Measurements from ENCODE around the gene TSPAN8. TPM values are rescaled to one million over a fixed set of nuclear protein-coding genes. Genes with fewer than 3 reads are reported as not detected.
"Not testable (repeated sequence)": the region's sequence is repeated elsewhere in the genome, so short reads cannot be mapped to it uniquely, and the experiment has no call there.

Gene TSPAN8
- polyA plus RNA-seq, 1 donor, result 0.96 TPM

DNA sequence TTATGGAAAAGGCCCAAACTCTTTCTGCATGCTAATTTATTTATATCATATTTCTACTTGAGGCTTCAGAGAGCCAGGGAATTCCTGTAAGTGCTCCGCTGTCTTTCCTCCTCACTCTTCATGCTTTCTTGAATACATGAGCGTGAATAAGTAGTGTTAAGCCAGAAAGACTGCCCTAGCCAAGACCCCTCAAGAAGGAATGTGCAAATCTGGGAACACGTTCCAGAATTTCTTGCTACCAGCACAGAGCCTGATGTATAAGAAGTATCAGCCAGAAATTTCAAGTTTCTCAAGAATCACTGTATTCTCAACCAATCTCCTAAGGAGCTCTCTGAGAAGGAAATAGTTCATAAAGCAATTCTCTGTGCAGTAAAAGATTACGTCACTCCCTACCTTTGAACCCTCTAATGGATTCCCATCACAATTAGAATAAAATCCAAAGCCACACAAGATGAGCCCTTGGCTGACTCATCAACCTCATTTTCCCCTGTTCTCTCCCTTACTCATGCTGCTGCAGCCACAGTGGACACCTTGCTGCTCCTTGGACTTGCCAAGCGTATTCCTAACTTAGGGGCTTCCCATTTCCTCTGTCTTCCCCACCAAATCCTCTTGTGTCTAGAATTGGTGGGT lies 6.9 kb upstream of the TSPAN8 start:
- no peak for DNase-seq (ENCODE audit: low read depth)

DNA sequence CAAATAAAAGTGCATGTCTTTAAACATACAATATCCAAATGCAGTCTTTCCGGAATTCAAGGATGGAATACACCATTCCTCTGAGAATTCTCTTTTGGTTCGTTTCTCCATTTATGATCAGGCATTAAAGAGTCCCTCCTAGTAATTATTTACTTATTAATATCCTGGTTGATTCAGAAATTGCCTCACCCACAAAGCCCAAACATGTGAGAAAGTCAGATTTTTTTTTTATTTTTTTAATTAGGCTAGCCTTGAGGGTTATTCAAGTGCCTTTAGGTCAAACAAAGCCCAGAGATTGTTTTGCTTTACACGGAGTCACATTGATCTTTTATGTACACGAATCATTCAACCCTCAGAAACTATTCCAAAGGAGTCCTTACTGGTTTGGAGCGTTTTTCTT lies 6.4 kb upstream of the TSPAN8 start:
- DNase-seq (ENCODE audit: low read depth), result no peak

DNA sequence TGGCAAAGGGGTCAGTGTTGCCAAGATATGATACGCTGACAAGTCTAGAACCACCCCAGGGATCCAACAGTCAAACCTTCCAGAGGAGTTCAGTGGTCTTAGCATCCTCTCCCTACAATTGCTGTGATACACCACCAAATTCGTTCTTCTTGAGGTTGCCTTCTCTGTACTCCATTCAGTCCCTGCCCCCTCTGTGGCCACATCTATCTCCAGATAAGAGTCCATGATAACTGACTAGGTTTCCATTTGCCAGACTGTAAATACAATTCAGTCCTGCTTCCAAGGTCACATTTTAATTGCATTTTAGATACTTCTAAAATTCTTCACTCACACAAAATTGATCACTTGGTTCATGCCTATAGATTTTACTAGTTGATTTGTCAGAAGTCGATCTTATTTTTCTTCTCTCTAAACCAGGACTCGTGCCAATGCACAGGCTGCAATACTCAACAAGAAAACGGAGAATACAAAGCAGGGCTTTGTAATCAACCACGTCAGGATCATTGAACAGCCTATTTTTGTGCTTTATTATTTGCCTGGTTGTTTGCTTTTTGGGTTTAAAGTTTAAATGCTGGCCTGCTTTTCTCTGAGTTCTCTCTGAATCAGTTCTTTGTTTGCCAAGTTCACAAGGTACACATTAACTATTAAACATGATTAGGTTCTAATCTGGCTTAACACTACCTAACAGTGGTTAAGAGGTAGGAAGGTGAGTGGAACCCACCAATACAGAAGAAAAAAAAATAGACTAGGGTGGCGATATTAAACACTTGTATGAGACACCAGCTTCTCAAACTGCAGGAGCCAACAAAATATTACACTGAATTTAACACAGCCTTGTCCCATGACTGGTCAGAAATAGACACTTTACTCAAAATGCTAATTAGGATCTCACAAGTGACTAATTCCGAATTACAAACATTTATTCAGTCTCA lies 5.3 kb upstream of the TSPAN8 start:
- DNase-seq (ENCODE audit: low read depth), result no peak

DNA sequence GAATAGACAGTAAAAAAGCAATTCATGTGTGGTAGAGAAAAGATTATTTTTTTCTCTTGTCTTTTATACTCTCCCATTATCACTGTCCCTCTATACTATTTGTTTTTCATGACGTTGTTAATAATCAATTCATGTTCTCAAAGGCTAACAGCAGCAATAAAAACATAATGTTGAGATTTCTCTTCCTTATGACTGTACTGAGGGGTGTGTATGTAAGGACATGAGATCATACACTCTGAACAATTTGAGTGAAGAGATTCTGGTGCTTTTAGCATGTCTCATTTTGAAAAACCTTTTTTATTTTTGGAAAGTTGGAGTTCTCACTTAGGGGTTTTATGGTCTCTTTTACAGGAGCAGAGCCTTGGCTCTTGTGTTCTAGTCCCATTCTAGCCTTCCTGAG lies 3.8 kb upstream of the TSPAN8 start:
- DNase-seq (ENCODE audit: low read depth), result no peak

DNA sequence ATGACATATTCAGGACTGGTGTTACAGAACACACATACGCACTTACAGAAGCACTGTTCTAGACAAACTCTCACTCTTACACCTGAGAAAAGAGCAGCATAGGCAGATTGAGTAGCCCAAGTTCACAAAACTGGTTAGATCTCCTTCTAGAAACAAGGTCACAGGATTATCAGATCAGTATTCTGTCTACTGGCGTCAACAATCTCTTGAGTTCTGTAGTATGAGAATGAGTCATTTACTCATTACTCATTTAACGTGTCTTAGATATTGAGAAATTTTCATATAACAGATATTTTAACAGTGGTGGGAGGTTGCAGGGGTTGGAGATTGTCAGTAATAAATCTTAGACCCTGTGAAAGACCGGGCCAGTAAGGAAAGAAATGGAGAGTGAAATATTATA lies 2.8 kb upstream of the TSPAN8 start:
- no peak for DNase-seq (ENCODE audit: low read depth)

DNA sequence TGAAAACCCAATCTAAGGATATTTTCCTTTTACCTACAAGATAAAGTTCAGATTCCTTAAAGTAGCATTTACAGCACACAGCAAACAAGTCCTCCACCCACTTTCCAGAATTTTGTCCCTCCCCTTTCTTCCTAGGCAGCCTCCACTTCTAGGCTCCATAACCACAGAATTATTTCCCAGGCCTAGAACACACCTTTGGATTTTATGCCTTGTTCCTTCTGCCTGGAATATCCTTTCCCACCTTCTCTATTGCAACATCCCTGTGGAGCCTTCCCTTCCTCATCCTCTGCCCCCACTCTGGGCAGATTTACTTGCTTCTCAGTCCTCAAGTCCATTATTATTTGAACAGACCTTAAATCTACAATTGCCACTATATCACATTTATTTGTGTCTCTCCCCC lies 2.1 kb upstream of the TSPAN8 start:
- DNase-seq (ENCODE audit: low read depth), result no peak

DNA sequence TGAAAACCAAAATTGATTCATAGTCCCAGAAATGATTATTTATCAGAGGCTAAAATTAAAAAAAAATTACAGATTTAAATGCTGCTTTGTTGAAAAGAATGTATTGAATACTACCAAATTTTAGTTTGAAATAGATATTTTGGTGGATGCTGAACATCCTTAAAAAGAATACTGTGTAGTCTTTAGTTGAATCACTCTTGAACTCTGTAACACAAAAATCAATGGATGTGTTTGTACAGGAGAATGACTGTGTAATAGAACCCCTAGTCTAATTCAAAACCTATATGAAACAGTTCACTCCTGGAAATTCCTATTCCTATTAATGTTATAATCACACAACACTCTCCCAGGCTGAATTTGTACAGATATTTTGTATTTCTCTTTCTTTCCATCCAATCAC lies 1.5 kb upstream of the TSPAN8 start:
- DNase-seq (ENCODE audit: low read depth), result no peak

DNA sequence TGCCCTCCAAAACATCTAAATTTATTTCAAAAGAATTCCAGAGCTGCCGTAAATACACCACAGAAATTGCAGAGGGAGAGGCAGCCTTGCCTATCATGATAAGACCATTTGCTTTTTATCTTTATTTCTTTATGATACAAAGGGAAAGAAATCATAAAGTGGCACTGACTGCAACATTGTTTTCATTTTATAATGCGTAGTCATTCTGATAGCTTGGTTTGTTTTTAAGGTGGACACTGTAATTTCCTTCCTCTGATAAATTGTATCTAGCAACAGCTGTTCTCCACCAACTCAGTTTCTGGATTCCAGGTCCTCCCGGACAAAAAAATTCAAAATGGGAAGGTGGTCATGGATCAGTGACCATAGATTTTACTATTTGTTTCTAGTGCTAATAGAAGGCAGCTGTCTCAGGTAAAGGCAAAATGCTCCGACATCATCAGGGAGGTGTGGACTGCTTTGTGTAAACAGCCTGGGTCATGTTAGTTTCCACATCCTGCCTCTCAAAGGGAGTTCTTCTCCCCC lies 623 bp upstream of the TSPAN8 start:
- DNase-seq (ENCODE audit: low read depth), result no peak

DNA sequence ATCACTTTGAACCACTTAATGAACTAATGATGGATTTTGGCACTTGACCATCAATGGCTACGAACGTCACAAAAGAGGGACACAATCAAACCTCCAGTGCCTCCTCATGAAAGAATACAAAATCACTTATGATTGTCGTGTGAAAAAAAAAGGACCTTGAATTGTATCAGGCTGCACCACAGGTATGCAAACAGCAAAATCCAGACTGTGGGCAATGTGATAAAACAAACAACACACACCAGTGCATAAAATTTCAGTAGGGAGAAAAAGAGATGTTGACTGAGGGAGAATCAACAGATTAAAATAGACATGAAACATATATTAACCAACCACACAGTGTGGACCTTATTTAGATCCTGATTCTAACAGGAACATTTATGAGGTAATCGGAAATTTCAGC lies 2.6 kb downstream of the TSPAN8 start:
- DNase-seq (ENCODE audit: low read depth), result no peak

DNA sequence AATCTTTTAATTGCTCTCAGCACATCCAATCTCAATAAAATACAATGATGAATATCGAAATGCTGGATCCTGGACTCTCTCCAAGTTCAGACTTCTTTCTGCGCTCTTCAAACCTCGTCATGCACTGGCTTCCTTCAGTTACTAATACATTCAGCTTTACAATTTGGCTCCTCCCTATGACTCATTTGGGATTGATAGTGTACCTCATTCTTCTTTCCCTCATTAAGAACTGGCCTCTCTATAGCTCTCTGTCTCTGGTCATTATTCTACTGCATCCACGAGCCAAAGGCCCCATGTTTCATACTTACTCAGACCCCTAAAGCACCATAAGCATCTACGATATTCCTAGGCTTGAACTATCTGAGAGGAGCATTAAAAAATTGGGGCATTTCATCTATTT lies 4.9 kb downstream of the TSPAN8 start:
- no peak for DNase-seq (ENCODE audit: low read depth)

DNA sequence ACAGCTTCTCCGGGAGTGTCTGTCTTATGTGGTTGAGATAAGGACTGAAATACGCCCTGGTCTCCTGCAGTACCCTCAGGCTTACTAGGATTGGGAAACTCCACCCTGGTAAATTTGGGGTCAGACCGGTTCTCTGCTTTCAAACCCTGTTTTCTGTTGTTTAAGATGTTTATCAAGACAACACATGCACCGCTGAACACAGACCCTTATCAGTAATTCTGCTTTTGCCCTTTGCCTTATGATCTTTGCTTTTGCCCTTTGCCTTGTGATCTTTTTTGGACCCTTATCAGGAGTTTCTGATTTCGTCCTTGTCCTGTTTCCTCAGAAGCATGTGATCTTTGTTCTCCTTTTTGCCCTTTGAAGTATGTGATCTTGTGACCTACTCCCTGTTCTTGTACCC lies 7.8 kb downstream of the TSPAN8 start:
- DNase-seq (ENCODE audit: low read depth), result not testable (repeated sequence)

DNA sequence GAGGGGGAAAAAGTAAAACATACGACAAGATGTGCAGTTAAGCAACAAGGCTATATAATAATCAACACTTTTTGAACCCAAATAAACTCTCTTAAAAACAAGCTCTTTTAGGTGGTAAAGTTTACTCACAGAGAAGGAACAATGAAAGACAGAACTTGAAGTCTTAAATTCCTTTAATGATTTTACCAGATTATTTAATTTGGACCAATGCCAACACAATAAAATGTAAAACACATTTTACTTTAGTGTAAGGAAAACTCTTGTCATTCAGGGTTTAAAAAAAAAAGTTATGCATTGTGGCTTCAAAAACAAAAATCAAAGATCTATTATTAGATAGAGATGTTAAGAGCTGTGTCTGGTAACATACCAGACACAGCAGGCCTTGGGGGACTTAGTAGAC lies 13.1 kb downstream of the TSPAN8 start:
- no peak for DNase-seq (ENCODE audit: low read depth)

DNA sequence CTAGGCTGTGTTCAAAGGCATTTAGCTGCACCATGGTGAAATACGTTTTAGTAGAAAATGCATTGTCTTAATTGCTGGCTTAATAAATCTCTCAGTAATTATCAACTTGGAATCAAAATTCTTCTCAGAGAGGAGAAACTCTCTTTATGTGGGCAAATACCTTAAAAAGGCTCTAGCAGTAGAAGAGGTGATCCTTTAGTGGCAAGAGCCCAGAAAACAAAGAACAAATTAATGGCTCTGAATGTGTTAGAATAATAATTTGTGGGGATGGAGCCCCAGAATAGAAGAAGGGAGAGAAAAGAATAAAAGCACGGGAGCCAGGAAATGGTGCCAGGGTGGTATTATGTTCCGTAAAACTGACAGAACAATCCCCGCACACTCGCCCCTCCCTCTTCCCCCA lies 14.8 kb downstream of the TSPAN8 start:
- DNase-seq (ENCODE audit: low read depth), result no peak

DNA sequence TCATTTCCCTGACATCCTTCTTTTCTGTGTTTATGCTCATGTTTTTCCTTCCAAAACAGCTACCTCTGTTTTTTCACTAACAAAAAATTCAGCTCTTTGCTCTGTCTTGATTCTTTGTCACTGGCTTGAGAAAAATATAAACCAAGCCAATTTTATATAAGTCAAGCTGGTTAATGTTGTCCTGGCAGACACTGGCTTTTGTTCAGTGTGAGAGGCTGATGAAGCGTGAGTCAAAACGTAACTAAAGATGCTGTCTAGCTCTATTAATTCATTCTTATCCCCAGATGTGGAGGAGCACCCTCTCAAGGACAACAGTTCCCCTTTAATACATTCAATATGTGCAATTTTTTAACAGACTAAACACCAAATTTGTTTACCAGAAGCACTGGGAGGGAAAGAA lies 15.8 kb downstream of the TSPAN8 start:
- no peak for DNase-seq (ENCODE audit: low read depth)

DNA sequence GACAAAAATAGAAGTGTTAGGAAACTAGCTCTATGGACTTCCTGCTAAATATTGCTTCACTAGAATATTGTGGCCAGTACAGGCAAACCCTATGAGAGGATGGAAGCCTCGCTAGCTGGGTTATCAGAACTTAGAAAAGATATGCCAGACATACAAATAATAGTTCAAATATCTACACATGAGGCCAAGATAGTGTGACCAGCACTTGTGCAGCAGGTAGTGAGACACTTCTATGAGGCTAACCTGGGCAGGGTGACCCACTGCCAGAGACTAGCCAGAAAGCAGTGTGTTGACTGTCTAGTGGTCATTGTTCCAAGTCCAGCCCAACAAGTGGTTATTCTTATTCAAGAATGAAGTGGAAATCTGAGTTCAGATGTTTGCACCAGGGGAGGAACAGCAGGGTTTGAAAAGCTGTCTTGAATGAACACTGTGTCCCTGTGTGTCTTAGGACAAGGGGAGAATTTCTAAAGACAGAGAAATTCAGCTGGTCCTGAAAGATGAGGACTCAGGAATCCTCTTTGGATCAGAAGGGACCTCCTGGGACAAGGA lies 16.3 kb downstream of the TSPAN8 start:
- DNase-seq (ENCODE audit: low read depth), result no peak

DNA sequence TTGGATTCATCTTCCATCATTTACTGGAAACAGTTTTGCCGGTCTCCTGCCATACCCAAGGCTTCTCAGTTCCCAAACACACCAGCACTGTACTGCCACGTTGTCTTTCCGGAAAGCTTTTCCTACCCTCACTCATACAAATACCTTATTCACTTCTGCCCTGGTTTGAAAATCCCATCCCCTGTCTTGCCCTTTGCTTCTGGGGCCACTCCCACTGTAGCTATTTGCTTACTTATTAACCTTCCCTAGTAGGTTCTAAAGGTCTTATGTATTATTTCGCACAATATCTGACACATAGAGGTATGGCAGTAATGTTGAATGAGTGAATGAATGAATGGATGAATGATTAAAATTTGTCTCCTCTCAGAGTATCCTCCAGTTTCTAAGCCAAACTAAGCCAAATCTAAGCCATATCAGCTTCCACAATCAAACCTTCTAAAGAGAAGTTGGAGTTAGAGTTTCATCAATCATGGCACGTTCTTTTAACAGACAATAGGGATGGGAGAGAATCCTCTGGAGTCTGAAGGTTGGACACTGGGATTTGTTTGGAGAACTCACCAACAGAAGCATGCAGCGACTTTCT lies 18.6 kb downstream of the TSPAN8 start:
- DNase-seq (ENCODE audit: low read depth), result no peak

DNA sequence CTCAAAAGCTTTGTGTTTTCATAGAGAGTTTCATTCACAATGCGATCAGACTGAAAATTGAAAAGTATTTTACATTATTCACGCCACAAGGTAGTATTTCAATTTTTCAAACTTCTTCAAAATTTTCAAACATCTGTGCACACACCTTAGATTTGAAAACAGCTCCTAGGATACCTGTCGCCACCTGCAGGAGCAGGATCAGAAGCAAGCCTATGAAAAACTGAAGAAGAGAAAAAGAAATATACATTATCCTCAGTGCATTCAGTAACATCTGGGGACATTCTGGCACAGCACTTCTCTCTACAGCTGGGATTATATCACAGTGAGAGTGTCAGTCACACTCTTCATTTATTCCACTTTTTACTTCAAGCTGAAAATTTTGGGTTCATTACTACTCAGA lies 19.8 kb downstream of the TSPAN8 start:
- DNase-seq (ENCODE audit: low read depth), result no peak

DNA sequence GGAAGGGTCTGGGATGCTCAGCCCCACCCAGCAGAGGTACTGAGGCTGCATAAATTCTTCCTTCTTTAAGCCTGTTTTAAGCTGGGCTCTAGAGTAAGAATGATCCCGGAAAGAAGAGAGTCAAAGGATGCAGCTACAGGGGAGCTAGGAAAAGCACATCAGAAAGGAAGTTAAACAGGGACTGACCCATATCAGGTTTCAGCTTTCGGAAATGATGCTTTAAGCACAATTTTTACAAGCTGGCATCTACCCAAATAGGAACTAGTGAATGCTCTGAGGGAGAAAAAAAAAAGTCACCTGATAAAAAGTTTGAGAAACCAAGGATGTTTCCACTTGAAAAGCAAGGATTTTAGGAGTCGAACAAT lies 22.0 kb downstream of the TSPAN8 start:
- DNase-seq (ENCODE audit: low read depth), result no peak

DNA sequence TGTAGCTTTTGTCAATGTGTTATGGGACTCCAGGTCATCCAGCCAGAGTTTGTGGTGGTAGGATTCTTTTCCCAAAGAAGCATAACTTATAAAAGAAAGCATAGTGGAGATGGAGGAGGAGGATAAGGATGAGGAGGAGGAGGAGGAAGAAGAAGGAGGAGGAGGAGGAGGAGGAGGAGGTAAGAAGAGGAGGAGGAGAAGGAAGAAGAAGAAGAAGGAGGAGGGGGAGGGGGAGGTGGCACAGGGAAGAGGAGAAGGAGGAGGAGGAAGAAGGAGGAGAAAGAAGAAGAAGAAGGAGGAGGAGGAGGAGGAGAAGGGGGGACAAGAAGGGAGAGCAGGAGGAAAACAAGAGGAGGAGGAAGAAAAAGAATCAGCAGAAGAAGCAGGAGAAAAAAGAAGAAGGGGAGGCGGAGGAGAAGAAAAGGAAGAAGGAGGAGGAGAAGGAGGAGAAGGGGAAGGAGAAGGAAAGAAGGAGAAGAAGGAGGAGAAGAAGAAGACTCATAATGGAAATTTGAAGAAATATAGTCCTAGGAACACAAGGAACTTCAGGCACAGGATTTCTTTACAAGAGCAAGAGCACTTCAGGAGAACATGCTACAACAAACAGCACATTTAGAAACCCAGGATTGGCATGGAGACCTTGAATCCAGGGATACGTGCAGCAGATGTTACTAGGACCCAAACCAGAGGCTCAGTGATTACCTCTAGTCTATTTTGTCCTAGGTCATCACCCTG lies 22.6 kb downstream of the TSPAN8 start:
- DNase-seq (ENCODE audit: low read depth), result no peak

DNA sequence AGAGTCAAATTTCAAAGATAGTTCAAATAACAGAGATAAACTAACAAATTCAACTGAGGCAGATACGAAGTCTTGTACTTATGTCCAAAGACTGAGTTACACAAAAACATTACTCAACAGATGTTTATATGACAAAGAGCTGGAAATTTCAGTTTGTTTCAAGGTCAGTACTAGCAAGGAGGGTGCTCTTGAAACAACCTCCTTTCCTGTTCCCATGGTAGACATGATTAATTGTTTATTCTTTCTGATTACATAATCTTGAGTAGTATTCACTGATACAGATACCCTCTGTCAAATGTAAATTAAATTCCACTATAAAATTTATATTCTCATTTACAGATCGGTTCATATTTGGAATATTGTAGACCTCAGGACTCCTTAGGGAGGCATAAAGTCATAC lies 23.4 kb downstream of the TSPAN8 start:
- no peak for DNase-seq (ENCODE audit: low read depth)

DNA sequence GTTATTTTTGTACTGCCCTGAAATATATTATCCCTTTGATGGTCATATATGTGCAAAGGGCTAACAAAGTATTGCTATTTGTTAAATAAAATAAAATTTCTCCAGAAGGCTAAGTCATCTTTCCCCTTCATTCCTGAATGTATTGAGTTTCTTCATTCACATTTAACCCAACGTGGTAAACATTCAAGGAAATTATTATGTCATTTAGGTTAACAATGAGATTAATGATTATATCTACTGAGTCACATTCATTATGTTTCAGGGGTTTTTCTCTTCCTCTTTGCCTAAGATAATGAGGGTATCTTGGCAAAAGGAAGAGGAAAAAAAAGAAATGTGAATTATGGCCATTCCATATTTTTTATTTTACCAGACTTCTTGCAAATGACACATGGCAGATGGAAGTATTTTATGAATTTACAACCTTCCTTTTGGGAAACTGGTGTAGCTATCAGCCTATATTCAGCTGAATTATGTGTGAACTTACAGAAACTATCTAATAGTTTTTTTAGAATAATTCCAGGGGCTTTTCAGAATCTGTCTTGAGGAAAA lies 27.2 kb downstream of the TSPAN8 start:
- no peak for DNase-seq (ENCODE audit: low read depth)

DNA sequence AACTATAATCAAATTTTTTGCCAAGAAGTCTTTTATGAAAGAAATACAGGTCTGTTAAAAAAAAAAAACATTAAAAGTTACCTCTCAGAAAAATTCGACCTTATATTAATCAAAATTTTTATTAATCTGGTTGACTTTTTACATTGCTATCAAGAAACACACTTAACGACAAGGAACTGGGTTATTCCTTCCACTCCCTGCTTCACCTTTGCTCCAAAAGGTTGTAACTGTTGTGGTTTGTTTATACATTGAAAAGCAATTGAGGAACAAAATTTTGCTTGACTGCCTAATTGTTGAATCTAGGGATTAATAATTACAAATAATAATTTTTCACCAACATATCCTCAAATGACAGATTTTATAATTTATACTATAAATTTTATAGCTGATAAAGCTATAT lies 28.4 kb downstream of the TSPAN8 start:
- DNase-seq (ENCODE audit: low read depth), result no peak
